HG03469 (cell line): ENCODE results near the gene AFAP1.

Source experiments
- ATAC-seq: cut with Tn5 transposase; IDR thresholded peaks from one replicate; pipeline ENCODE4 v1.9.1; 2021; ENCODE audit warnings: mild to moderate bottlenecking, moderate library complexity, moderate number of reproducible peaks; ENCODE audit not compliant: unreplicated experiment

The AFAP1 gene

DNA sequence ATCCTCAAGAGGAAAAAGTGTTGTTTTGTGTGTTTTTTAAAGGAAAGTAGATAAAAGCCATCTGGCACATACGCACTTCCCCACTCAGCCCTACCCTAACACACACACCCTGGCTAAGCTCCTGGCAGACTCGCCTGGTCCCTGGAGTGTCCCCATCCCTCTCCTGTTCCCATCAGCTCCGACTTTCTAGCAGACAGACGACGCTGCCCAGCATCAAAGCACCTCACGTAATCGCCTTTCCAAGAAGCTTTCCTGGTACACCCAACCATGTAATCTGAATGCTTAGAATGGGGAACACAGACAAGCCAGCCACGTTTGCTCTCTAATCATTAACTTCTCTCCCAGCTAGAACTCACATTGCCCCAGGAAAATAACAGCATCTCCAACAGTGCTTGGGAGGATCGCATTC, 116.2 kb downstream of the AFAP1 start:
- ATAC-seq, result no peak

GRCh38 chr4:7822877-7823276, 116.8 kb downstream of the AFAP1 start:
- ATAC-seq, result no peak

GRCh38 chr4:7822137-7822505, 117.5 kb downstream of the AFAP1 start:
- ATAC-seq, result no peak

- ATAC-seq, result no peak
These were observed 118.2 kb downstream of the AFAP1 start for GRCh38 chr4:7821245-7822136.

DNA sequence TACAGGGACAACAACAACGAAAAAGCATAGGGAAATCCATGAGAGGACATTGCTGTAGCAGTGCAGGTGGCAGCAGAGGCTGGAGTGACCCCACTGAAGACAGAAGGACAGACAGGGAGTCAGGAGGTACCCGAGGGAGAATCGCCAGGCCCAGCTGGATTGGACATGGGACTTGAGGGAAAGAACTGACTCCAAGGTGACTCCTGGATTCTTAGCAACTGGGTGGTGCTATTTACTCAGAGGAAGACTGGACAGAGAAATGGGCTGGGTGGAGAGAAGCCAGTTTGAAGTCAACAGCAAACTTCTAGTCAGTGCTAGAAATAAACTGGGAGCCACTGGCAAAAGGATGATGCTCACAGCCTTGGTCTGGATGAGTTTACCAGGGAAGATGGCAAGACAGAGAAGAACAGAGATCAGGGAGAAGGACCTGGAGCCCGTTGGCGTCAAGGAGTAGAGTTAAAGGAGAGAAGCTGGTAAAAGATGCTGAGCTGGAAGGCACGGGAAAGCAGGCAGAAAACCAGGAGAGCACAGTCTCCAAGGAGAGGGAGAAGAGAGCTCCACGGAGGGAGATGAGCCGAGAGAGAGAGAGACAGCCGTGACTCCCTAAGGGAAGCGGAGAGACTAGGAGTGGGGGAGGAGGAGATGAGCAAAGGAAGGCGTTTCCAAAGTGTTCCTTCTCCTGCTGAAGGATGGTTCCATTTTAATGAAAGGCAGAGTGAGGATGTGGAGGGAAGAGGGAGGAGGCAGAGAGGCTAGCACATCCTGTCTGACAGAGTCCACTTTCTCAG, 119.4 kb downstream of the AFAP1 start:
- no peak for ATAC-seq

- ATAC-seq, result no peak
These were observed 120.2 kb downstream of the AFAP1 start for GRCh38 chr4:7819446-7819845.

DNA sequence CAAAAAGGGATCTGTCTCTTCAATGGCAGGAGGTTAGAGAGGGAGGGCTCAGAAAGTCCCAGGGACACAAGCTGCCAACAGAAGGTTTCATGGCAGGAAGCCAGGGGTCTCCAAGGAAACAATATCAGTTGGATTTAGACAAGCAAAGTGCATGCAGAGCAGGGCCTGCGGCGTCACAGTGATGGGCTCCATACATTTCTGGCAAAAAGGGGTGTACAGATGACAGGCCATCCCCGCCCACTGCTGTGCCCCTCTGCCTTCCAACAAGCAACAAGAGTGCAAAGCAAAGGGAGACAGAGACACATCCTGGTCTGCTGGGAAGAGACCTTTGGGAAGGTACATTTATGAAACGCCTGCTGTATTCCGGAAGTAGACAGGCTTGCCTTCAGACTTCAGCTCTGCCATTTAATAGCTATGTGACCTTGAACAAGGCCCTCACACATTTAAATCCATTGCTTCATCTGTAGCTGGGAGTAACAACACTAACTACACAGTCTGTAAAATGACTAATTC, 121.2 kb downstream of the AFAP1 start:
- no peak for ATAC-seq

DNA sequence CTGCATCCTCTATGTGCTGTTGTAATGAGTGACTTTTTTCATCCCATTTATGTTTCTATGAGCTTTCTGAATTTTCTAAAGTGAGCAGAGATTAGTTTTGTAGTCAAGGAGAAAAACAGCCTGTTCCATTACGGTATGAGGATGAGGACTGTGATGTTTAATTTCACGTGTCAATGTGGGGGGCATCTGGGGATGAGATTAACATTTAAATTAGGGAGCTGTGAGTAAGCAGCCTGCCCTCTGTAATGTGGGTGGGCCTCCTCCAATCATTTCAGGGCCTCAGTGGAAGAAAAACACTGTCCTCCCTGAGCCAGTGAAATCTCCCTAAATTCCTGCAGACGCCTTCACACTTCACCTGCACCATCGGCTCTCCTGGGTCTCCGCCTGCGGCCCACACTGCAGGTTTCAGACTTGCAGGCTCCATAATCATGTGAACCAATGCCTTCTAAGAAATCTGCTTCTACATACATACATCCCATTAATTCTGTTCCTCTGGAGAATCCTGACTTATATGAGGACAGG, 121.7 kb downstream of the AFAP1 start:
- no peak for ATAC-seq

DNA sequence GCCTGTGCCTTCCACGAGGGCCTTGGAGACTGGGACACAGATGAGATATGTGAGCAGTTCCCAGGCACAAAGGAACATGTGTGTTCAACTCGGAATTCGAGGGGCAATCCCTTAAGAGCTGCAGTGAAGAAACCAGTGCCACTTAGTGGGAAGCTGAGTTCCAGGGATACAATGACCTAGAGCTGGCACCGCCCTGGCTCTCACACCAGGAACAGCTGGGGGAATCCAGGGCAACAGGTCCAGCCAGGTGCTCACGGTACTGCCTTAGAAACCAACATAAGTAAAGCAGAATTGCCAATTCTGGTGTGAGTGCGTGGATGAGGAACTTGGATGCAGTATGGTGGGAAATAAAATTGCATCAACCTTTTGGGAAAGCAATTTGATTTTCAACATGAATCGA, 122.9 kb downstream of the AFAP1 start:
- no peak for ATAC-seq

DNA sequence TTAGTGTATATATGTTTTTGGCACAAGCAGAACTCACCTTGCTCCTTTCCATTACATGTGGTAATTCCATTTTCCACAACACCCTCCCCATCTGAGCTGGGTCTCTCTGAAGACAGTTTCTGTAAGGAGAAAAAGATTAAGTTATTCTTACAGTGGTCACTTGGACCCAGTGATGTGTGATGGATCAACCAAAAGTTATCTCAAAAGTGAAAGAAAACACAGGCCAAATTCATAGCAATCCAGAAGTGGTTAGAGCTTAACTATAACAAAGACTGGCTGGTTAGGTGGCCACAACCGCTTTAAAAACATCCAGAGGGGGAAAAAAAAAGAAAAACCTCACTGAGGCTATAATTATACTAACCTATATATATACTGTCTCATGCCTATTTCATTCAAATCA, 123.7 kb downstream of the AFAP1 start:
- ATAC-seq, result no peak

GRCh38 chr4:7815562-7815961, 124.1 kb downstream of the AFAP1 start:
- ATAC-seq, result no peak

- ATAC-seq, result no peak
These were observed 125.2 kb downstream of the AFAP1 start for GRCh38 chr4:7814451-7814850.

- ATAC-seq, result no peak
These were observed 126.0 kb downstream of the AFAP1 start for GRCh38 chr4:7813674-7814073.

DNA sequence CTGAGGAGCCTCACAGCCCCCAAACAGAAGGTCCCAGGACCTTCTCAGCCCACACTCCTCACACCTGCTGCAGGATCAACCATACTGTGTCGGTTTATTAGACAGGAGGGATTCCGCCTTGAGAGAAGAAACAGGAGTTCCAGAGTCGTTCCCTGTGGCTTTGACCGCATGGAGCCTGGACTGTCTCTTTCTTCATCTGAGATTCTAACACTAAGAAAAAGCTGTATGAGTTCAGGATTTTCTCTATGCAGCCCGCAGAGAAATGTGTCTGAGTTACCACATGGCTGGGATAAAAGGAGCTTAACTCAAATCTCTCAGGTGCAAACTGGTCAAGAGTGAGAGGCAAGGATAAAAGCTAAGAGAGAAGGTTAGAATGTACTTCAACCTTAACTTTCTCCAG, 126.7 kb downstream of the AFAP1 start:
- no peak for ATAC-seq

DNA sequence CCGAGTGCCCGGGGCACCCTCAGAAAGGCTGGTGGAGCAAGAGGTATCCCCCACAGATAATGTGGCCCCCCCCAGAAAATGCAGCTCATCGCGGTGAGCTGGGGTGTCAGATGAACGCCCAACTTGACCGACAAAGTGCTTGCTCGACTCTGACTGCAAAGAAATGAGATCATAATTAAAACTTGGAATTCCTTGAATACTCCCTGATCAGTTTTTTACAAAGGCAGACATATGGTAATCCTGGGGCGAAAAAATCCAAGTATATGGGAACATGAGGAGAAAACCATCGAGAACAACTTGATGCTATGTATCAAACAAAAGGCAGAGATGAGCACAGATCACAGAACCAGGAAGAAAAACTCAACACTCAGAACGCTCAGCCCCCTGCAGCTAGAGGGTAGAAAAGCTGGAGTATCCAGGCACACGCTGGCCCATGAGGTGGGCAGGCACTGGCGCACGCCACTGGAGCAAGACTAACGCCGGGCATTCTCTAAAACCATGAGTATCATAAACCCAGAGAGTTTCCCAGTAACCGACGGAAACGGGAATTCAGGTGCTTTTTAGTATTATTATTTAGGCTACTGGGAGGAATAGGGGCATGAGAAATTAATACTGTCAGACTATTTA, 127.3 kb downstream of the AFAP1 start:
- no peak for ATAC-seq

DNA sequence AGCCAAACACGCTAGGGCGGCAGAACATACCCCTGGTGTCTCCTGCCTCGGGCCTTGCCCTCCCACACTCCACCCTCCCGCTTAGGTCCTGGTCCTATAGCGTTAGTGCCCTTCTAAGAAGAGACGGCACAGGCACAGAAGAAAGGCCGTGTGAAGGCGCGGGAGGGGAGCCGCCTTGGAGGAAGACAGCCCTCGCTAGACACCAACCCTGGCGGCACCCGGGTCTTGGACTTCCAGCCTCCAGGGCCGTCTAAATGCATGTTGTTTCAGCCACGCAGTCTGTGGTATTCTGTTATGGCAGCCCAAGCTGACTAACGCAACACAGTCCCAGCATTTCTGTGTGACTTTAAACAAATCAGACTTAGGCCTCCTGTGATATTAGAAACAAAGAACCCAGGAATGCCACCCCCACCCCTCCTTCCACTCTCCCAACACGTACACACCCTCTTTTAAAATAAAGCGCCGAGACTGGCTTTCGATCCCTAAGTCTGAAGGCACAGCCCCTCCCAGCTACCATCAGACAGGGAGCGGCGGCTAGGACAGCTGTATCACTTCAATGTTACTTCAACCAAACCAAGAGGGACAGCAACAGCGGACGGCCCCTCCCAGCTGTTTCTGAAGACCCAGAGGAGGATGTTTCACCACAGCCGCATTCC, 128.0 kb downstream of the AFAP1 start:
- no peak for ATAC-seq

DNA sequence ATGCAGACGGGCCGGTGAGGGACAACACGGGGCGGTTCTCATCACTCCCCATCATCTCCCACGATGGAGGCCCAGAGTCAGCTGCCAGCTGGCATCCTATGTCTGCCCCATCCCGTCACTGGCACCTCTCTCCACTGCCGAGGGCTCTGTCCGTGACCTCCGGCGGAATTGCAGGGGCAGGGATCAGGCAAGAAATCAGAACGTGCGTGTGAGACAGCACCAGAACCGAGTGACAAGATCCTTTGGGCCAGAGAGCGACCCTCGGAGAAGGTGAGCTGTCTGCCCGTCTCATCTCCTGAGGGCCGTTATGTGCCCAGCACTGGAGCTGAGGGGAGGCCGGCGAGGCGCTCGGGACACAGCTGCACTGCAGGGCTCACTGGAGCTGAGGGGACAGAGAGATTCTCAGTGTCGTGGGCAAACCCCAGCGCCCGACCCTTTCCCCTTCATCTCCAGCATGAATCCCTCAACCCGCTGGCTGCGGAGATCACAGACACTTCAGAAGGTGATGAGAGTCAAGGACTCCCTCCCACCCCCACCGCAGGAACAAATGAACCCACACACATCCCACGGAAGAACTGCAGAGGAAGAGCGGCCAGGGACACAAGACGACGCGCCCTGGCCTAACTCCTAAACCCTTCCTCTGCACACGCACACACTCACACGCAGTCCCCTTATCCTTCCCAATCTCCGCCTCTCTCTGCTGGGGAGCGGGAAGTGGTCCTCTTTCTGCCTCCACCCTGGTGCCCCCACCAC, 128.7 kb downstream of the AFAP1 start:
- no peak for ATAC-seq

DNA sequence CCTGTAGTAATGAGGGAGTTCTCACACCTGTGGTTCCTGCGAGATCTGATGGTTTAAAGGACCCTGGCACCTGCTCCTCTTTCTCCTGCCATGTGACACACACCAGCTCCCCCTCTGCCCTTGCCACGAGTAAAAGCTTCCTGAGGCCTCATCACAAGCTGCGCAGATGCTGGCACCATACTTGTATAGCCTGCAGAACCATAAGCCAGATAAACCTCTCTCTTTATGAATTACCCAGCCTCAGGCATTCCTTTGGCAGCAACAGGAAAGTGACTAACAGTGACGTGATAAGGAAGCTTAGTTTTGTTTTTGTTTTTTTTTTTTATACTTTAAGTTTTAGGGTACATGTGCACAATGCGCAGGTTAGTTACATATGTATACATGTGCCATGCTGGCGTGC, 130.9 kb downstream of the AFAP1 start:
- no peak for ATAC-seq

- no peak for ATAC-seq
These were observed 131.5 kb downstream of the AFAP1 start for GRCh38 chr4:7808181-7808580.

DNA sequence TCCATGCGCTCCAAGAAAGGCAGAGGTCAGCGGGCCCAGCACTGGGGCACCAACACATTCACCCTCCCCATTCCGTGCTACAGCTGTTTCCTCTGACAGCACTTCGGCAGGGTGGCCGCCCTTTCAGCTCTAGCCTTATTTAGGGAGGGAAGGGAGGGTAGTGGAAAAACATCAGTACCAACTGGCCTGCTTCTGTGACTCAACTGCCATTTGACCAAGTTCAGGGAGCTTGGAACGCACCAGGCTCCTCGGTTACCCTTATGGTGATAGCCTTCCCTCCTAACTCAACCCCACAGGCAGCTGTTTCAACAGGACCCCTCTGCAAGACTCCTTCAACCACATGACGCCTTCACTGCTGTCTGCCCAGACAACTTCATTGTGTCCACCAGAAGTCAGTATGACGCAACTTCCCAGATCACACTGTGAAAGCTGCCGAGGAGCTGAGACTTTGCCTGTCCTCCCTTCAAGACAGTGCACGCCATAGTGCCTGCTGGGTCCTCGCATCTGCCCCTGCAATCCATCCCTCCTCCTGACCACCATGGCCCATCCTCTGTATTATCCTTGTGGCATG, 132.2 kb downstream of the AFAP1 start:
- no peak for ATAC-seq
